ENCODE data around the gene MEA1.

DNA sequence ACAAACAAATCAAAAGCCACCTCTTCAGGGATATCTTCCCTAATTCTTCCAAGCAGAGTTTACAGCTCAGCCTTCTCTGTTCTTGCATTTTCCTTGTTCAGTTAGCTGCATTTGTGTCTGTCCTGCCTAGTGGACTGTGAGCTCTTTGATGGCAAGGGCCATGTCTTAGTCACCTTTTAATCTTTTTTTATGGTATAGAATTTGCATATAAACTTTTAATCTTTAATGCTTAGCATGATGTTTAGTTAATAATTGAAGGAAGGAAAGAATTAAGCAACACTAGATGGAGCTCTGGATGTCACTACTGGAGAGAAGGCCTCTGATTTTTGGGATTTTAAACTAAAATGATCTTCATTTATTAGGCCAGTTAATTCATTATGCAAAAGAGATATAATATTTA is 17.2 kb downstream of the MEA1 start:
- TF ChIP-seq, protein P1, sequence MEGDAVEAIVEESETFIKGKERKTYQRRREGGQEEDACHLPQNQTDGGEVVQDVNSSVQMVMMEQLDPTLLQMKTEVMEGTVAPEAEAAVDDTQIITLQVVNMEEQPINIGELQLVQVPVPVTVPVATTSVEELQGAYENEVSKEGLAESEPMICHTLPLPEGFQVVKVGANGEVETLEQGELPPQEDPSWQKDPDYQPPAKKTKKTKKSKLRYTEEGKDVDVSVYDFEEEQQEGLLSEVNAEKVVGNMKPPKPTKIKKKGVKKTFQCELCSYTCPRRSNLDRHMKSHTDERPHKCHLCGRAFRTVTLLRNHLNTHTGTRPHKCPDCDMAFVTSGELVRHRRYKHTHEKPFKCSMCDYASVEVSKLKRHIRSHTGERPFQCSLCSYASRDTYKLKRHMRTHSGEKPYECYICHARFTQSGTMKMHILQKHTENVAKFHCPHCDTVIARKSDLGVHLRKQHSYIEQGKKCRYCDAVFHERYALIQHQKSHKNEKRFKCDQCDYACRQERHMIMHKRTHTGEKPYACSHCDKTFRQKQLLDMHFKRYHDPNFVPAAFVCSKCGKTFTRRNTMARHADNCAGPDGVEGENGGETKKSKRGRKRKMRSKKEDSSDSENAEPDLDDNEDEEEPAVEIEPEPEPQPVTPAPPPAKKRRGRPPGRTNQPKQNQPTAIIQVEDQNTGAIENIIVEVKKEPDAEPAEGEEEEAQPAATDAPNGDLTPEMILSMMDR (IDR thresholded peaks at IDR 0.05 in 4 of 5, conservative IDR thresholded peaks at IDR 0.05 in 1 of 5) = no peak
- no peak for TF ChIP-seq POLR2A (IDR thresholded peaks at IDR 0.05)
